A172 (cell line): Measurements from ENCODE around the gene SUMO2. TPM values are rescaled to one million over a fixed set of nuclear protein-coding genes. Genes with fewer than 3 reads are reported as not detected.

Experiments used
- DNase-seq: peaks from one replicate; pipeline ENCODE4 v3.0.0-alpha.2; 2015; ENCODE audit warnings: low spot score
- total RNA-seq: library from RNA; depleted of rRNA; stranded (reverse); fragments of >200 nt; shearing (Covaris generic); gene quantifications from 2 replicates; pipeline ENCODE4 v1.2.3, GENCODE V29; 2014; rRNA removed

The SUMO2 gene
- total RNA-seq, 1 experiment from 2014 or later: 239 TPM

GRCh38 chr17:75124041-75124818 lies 58.5 kb downstream of the SUMO2 start:
- peak; percentile 100 for DNase-seq

GRCh38 chr17:75118307-75118706 lies 64.5 kb downstream of the SUMO2 start:
- no peak for DNase-seq

DNA sequence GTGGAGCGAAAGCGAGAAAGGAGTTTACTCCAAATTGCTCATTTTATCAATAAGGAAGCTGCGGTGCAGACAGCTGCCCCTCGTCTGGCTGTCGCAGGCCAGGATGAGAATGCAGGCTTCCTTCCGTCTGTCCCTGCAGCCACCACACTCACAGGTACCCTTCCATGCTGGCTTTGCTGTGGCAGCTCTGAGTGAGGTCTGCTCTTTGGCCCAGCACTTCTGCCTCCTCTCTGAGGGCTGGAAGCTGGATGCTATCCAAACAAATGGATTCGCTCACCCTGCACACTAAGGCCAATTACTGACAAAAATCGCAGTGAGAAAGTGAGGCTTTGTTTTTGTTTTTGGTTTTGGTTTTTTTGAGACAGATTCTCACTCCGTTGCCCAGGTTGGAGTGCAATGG lies 66.0 kb downstream of the SUMO2 start:
- DNase-seq: no peak

Other genes starting within 250 kb of the SUMO2 start
- gene OTOP3, start 247.1 kb downstream of the SUMO2 start, total RNA-seq: not detected in 2 replicates
- 0.65 and 2.7 TPM in 2 replicates for gene HID1, start 210.2 kb downstream of the SUMO2 start, total RNA-seq
- gene CDR2L, start 195.3 kb downstream of the SUMO2 start, total RNA-seq: 24.0 and 26.6 TPM in 2 replicates
- gene MRPL58, start 170.3 kb downstream of the SUMO2 start, total RNA-seq: 135 TPM in 2 replicates
- 488 and 584 TPM in 2 replicates for gene ATP5PD, start 136.0 kb downstream of the SUMO2 start, total RNA-seq
- 25.6 and 25.7 TPM in 2 replicates for gene KCTD2, start 135.7 kb downstream of the SUMO2 start, total RNA-seq
- gene SLC16A5, start 95.0 kb downstream of the SUMO2 start, total RNA-seq: 0.10 TPM in 1 of 2 replicates, not detected in the other
- gene ARMC7, start 73.0 kb downstream of the SUMO2 start, total RNA-seq: 3.2 and 6.0 TPM in 2 replicates
- gene NT5C, start 51.2 kb downstream of the SUMO2 start, total RNA-seq: 73.6 and 83.9 TPM in 2 replicates
- gene JPT1, start 28.4 kb downstream of the SUMO2 start, total RNA-seq: 626 and 687 TPM in 2 replicates
- 55.6 and 59.1 TPM in 2 replicates for gene NUP85, start 22.7 kb upstream of the SUMO2 start, total RNA-seq
- 12.9 and 15.1 TPM in 2 replicates for gene GGA3, start 78.6 kb upstream of the SUMO2 start, total RNA-seq
- gene MRPS7, start 78.9 kb upstream of the SUMO2 start, total RNA-seq: 100 and 101 TPM in 2 replicates
- gene MIF4GD, start 88.3 kb upstream of the SUMO2 start, total RNA-seq: 34.2 and 43.5 TPM in 2 replicates
- gene SLC25A19, start 106.5 kb upstream of the SUMO2 start, total RNA-seq: 13.6 and 22.6 TPM in 2 replicates
- gene GRB2, start 222.7 kb upstream of the SUMO2 start, total RNA-seq: 116 and 123 TPM in 2 replicates